HuH-7 (cell line): ENCODE results near the gene PPP2R3B.
A peak's percentile ranks its signal among the peaks of the same experiment; 100 is the strongest.
"Not testable (repeated sequence)": the region's sequence is repeated elsewhere in the genome, so short reads cannot be mapped to it uniquely, and the experiment has no call there.

Source experiments
- DNase-seq: peaks from one replicate; pipeline ENCODE4 v3.0.0; 2011; ENCODE audit warnings: low spot score

The PPP2R3B gene

DNA sequence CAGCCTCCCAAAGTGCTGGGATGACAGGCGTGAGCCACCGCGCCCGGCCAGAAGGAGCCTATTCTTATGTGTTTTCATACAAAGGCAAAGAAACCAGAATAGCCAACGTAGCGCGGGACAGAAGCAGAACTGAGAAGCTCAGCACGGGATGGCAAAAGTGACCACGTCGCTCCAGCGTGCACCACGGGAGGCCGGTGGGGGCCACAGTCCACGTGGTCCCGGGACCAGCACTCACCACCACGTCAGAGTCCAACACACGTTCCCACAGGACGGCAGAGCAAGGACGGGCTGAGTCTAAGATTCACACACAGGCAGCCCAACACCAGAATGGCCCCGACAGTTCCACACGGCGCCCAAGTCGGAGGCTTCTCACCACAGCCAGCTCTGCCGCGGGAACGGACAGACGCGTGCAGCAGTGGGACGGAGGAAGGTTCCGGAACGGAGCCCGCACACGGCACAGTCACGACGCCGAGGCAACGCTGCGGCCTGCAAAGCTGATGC is 49.3 kb downstream of the PPP2R3B start:
- no peak for DNase-seq

DNA sequence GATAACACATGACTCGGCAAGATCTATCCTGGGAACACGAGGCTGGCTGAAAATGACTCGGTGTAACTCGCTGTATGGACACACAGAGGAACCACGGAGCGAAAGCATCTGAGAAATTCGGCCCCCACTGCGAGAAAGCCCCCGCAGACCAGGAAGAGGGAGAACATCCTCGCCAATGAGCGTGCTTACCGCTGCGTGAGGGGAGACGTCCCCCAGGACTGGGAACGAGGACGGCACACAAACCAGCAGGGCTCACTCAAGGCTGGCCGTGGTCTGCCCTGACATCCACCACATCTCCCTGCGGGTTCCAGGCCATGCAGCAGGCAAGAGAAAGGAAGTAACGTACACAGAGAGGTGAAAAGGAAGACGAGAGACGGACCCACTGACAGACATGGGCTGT is 50.5 kb downstream of the PPP2R3B start:
- no peak for DNase-seq

DNA sequence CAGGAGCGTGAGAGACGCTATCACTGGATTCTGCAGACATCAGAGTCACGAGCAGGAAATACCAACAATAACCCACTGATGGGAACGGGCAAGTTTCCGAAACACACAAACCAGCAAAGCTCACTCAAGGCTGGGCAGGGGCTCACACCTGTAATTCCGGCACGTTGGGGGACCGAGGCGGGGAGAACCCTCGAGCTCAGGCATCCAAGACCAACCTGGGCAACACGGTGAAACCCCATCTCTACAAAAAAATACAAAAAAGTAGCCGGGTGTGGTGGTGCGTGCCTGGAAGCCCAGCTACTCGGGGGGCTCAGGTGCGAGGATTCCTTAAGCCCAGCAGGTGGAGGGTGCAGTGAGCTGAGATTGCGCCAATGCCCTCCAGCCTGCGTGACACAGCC is 51.0 kb downstream of the PPP2R3B start:
- DNase-seq, result no peak

DNA sequence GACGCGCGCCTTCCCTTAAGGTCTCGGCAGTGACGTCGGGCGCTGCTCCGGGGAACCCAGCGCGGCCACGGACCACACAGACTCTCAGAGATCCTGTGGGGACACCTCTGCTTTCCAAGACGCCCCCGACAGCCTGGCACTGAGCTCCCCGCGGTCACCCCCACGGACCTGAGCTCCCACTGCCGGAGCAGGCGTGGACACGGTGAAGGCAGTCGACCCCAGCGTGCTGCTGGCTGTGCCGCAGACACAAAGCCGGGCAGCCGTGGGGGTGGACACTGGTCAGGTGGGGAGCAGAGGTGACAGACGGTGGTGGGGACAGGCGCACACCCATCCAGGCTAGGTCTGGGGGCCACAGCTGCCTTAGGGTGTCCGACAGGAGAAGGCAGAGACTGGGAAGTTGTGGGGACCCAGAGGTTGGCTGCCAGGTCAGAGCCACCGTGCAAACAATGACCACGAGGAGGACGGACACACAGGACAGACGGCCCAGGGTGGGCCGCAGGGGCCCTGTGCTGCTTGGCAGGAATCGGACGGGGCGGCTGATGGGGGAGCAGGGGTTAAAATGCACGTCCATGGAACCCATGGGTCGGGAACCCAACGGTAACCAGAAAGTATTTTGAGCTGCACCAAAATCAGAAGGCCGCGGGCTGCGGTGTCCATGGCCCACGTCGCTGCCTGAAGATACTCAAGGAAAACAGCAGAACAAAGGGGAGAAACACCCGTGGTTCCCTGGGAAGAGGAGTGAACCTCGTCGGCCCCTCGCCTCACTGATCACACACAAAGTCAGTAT is 51.5 kb downstream of the PPP2R3B start:
- DNase-seq, result no peak

DNA sequence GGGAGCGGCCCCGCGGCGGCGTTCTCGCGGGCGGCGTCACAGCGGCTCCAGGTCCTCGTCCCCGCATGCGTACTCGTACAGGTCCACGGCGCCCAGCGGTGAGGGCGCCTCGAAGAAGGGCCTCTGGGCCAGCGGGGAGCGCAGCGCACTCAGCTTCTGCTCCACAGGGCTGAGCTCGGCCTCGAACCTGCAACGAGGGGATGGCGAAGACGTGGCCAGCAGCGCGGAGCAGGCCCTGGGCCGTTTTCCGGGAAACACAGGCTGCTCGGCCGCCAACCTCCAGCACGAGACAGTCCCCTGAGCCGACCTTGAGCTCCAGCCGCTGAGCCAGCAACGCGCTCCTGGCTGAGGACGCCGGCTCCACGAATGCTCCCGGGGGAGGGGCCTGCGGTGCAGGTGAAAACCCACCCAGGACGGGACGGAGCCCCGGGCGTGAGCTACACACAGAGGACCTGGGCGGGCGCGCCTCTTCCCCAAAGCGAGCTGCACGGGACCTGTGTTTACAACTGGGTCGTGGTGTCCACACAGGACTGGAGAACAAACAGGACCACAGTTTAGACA is 52.3 kb downstream of the PPP2R3B start:
- DNase-seq, result no peak

DNA sequence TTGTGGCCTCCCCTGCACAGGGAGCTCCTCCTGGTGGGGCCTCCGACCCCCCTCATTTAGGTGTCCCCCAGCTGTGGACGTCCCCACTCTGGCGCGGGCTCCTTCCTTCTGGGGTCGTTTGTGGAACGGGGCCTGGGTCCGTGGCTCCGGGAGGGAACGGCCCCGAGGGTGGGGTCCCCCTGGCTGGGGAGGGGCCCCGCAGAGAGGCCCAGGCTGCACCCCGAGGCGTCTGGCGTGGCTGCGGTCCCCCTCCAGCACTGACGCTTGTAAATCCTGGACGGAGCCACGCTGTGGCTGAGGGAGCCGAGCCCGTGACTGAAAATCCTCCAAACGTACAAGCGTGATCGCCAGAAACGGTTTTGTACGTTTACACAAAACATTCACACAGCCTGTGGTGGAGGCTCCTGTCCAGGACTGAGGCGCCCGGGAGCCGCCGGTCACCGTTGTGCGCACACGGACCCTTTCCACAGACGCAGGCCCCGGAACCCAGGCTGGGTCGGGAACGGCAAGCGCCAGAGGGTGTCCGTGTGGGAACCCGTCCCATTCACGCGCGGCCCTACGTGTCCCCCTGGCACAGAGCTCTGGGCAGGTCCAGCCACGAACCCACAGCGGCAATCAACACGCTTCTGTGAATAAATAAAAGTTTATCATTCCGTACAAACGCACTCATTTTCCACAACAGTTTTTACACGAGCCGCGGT is 52.9 kb downstream of the PPP2R3B start:
- DNase-seq, result no peak

DNA sequence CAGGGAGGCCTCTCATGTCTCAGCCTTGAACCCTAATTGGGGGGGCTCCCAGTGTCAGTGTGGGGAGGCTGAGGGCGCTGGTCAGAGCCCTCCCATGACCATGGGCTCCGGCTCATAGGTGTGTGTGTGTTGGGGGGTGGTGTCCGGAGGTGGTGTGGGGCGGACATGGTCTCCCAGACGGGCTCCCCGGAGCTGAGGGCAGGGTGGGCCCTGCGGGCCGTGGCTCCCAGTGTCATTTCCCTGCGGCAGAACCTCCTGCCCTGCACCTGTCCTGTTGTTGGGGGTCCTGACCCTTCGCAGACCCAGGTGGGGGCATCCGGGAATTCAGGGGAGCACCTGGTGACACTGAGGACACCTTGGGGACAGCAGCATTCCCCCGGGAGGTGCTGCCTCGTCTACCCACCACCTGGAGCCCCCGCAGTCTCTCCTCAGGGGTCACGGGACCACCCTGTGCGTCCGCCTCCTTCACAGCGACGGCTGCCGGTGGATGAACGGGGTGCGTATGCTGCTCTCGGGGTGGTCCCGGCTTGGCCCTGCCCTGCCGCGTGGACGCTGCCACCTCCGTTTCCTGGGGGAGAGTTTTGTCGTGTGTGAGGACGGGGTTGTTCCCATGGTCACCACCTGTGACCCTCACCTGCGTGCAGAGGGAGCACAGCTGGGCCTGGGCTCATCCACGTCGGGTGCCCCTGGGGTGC is 53.6 kb downstream of the PPP2R3B start:
- DNase-seq, result no peak

DNA sequence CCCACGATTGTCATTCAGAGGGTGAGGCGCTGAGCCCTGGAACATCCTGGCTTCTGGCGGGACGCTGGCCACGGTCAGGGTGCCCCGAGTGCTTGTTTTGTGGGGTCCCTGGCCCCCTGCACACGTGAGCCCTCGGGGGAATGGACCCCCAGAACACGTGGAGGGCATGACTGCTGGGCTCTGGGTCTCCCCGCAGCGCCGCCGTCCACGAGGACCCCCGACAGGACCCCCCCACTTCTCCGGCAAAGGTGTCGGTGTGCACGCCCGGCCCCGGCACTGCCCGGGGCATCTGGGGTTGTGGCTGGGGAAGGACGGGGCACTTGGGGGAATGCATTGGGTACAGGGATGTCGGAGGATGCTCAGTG is 54.2 kb downstream of the PPP2R3B start:
- no peak for DNase-seq

DNA sequence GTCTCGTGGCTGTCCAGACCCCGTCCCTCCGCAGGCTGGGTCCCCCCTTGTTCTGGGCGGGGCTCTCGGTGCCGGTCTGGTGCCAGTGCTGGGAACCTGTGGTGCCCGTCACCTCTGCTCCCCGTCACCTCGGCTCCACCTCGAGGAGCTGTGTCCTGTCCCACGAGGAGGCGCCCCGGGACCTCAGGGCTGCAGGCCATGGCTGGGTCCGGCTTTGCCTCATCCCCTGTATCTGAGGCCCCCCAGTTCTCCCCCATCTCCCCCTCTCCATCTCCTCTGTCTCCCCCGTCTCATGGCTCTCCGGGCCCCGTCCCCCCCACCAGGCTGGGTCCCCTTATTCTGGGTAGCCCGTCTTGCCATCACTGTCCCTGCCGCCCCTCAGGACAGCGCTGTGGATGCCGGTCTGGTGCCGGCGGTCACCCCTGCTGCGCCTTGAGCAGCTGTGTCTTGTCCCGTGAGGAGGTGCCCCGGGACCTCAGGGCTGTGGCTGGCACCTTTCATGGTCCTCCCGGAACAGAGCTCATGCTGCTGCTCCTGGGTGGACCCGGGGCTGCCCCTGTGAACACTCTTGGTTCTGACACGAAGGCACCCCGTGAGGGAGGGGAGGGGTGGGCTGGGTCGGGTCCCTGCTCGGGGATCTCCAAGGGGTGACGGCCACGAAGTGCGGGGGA is 54.7 kb downstream of the PPP2R3B start:
- no peak for DNase-seq

DNA sequence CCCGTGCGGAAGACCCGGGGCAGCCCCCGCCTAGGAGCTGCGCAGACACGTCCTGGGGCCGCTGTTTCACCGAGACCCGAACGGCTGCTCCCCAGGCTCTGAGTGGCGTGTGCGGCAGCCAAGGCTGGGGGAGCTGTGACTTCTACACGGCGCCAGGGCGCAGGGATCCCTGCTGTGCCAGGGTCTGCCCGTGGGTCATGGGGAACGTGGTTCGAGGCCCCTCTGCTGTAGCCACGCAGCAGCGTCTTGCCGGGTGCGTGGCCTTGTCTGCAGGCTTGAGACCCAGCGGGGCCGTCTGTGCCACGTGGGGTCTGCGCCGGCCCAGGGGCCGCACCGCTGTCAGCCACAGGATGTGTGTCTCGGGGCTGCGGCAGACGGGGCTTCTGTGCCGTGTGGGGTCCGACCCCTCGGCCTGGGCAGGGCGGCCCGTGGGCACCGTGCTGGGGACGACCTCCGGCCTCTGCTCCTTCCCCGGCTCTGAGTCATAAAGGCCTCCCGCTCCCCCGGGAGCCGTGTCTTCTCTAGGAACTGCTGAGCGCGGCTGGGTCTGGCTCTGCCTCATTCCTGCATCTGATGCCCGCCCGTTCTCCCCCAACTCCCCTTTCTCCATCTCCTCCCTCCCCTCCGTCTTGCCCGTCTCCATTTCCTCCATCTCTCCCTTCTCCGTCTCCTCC is 55.4 kb downstream of the PPP2R3B start:
- DNase-seq, result no peak

DNA sequence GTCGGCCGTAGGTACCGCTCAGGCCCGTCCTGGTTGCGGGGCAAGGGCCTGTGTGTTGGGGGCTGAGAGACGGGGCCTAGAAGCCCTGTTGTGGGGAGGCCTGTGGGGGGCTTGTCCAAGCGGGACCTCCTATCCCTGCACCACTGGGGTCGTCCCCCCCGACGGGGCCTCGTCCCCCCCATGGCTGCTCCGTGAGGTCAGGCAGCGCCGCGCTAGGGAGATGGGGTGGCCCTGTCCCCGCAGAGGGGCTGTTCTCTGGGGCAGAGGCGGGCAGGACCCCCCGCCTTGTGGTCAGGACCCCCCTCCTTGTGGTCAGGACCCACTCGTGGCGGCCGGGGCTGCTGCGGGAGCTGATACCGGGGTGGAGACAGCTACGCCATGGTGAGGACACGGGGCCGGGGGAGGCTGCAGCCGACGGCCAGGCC is 56.0 kb downstream of the PPP2R3B start:
- DNase-seq, result no peak

DNA sequence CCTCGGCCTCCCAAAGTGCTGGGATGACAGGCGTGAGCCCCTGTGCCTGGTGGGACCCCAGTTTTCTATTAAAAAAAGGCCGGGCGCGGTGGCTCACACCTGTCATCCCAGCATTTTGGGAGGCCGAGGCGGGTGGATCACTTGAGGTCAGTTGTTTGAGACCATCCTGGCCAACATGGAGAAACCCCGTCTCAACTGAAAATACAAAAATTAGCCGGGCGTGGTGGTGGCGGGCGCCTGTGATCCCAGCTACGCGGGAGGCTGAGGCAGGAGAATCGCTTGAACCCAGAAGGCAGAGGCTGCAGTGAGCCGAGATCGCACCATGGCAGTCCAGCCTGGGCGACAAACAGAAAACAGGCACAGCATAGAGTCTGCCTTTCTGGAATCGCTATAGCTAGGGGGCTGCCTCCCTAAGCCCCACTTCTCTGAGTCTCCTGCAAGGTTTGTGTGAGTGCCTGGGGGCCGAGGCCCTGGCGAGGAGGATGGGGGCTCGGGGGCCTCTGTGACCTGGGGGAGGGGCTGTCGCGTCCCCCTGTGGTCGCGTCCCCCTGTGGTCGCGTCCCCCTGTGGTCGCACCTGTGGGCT is 56.5 kb downstream of the PPP2R3B start:
- not testable (repeated sequence) for DNase-seq

DNA sequence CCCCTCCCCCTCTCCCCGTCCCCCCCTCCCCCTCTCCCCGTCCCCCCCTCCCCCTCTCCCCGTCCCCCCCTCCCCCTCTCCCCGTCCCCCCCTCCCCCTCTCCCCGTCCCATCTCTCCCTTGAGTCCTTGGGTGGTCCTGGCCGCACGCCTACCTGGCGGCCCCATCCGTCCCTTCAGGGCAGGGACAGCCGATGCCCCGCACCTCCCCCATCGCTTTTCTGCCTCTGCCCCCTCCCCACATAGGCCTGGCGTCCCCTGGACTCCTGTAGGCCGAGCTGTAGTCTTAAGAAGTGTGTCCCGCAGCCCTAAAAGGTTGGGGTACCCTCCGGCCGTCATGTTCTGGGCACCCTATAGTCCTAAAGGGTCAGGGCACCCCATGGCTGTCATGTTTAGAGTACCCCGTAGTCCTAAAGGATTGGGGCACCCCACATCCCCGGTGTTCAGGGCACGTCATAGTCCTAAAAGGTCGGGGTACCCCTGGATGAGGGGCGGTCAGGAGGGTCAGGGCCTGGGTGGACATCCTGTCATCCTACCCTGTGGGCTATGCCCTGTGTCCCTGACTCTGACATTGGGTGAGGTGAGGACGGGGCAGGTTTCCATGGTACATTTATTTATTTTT is 57.3 kb downstream of the PPP2R3B start:
- DNase-seq, result no peak

DNA sequence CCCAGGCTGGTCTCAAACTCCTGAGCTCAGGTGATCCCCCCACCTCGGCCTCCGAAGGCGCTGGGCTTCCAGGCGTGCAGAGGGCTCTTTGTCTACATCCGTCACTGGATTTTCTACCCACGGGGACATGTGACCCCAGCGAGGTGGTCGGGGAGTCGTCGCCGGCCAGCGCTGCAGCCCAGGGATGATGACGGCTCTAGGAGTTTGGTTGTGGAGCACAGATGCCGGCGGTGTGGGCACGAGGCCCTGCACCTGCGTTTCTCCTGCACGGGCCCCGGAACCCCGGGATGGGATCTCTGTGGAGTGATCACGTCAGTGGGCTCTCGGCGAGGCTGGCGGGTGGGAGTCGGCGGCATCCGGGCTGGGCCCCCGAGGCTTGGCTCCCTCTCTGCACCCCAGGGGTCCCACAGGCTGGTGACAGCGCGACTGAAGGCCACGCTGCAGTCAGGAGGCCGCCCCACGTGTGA is 59.0 kb downstream of the PPP2R3B start:
- DNase-seq, result no peak

DNA sequence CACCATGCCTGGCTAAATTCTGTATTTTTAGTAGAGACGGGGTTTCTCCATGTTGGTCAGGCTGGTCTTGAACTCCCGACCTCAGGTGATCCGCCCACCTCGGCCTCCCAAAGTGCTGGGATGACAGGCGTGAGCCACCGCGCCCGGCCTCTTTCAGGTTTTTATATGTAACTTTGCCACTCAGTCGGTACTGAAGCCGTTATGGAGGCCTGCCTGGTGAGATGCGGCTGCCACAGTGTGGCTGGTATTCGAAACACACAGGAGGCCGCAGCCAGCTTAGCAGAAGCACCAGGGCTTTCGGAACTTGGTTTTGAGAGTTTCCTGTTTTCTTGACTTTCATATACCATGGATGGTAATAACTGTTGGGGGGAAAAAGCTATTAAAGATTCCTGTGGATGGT is 62.0 kb downstream of the PPP2R3B start:
- not testable (repeated sequence) for DNase-seq

DNA sequence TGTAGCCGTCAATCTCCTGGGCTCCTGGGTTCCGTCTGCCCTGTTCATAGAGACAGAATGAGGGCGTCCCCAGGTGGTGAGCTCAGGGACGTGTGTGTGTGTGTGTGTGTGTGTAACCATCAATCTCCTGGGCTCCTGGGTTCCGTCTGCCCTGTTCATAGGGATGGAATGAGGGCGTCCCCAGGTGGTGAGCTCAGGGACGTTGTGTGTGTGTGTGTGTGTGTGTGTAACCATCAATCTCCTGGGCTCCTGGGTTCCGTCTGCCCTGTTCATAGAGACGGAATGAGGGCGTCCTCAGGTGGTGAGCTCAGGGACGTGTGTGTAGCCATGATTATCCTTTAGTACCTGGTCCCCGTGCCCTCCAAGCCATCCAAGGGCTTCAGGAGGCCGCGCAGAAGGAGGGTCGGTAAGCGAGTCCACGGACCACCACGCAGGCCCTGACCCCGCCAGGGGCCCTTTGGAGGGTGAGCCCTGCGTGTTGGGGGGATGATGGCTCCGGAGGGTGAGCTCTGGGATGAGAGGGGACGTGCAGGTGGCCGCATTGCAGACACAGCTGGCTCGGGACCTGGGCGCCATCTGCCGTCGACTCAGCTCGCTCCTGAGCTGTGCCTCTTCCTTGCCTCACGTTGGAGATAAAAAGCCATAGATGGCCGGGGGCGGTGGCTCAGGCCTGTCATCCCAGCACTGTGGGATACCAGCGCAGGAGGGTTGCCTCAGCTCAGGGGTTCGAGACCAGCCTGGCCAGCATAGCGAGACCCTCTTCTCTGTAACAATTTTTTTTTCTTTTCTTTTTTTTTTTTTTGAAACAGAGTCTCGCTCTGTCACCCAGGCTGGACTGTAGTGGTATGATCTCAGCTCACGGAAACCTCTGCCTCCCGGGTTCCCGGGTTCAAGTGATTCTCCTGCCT is 62.7 kb downstream of the PPP2R3B start:
- DNase-seq, result peak; percentile 13

DNA sequence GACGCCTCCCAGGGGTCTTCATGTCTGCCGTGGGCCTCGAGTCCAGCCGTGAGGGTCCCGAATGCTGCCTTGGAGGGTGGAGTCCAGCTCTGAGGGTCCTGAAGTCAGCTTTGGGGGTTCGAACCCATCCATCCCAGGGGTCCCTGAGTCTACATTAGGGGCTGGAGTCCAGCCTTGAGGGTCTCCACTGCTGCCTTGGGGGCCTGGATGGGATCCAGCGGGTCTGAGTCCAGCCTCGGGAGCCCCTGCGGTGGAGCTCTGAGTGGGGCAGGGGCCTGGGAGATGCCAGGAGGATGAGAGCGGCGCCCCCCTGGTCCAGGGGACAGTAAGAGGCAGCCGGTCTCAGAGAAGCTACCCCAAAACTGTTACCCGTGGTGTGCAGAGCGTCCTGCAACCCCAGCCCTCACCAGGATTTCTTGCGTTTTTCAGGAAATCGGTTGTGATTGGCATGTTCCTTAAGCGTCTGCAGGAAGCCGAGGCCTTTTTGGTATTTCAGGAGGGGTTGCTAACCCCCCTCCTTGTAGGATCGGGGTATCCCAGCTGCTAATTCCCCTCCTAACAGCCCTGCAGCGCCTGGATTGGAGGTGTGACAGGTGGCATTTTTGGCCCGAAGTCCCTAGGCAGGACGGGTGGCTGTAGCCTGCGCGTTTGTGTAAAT is 66.5 kb downstream of the PPP2R3B start:
- no peak for DNase-seq

DNA sequence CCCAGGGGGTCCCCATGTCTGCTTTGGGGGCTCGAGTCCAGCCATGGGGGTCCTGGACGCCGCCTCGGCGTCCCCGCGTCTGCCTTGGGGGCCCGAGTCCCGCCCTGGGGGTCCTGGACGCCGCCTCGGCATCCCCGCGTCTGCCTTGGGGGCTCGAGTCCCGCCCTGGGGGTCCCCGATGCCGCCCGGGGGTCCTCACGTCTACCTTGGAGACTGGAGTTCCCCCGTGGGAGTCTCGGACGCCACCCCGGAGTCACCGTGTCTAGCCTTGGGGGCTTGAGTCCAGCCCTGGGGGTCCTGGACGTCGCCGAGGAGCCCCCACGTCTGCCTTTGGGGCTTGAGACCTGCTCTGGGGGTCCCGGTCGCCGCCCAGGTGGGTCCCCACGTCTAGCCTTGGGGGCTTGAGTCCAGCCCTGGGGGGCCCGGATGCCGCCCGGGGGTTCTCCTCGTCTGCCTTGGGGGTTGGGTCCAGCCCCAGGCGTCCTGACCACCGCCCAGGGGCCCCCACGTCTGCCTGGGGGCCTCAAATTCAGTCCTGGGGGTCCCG is 67.1 kb downstream of the PPP2R3B start:
- no peak for DNase-seq
